ENCODE data around the gene THOC6.
"Not testable (repeated sequence)": the region's sequence is repeated elsewhere in the genome, so short reads cannot be mapped to it uniquely, and the experiment has no call there.

Gene THOC6

GRCh38 chr16:3072148-3072547, 48.3 kb downstream of the THOC6 start:
- DNase-seq (ENCODE audit: low spot score) = not testable (repeated sequence)

- not testable (repeated sequence) for DNase-seq (ENCODE audit: low spot score)
These were observed 48.9 kb downstream of the THOC6 start for GRCh38 chr16:3072576-3073263.

GRCh38 chr16:3073448-3073847, 49.6 kb downstream of the THOC6 start:
- DNase-seq (ENCODE audit: low spot score) = no peak

- DNase-seq (ENCODE audit: low spot score) = no peak
These were observed 51.2 kb downstream of the THOC6 start for GRCh38 chr16:3074860-3075522.

- DNase-seq (ENCODE audit: low spot score) = no peak
These were observed 51.7 kb downstream of the THOC6 start for GRCh38 chr16:3075523-3075915.

GRCh38 chr16:3075946-3076345, 52.1 kb downstream of the THOC6 start:
- DNase-seq (ENCODE audit: low spot score) = not testable (repeated sequence)

- no peak for DNase-seq (ENCODE audit: low spot score)
These were observed 52.7 kb downstream of the THOC6 start for GRCh38 chr16:3076577-3076976.
